NCI-H187 (cell line): ENCODE measurements around the gene CCDC102A.

ENCODE experiments used
- DNase-seq, 2 experiments: peaks; one replicate each; lab custom pipeline; 2025; lab: John Stamatoyannopoulos, UW

CCDC102A gene

GRCh38 chr16:57479205-57479975, 57.0 kb downstream of the CCDC102A start:
- peak; percentile 7 to 60 for DNase-seq

- DNase-seq: no peak
These were observed 57.8 kb downstream of the CCDC102A start for GRCh38 chr16:57478396-57479204.

- peak in 1 of 2 experiments; percentile 29 for DNase-seq
These were observed 58.7 kb downstream of the CCDC102A start for GRCh38 chr16:57477531-57478202.

GRCh38 chr16:57476546-57477410, 59.6 kb downstream of the CCDC102A start:
- DNase-seq: no peak

GRCh38 chr16:57475711-57476339, 60.5 kb downstream of the CCDC102A start:
- no peak for DNase-seq

- DNase-seq: no peak
These were observed 61.4 kb downstream of the CCDC102A start for GRCh38 chr16:57474671-57475661.

- no peak for DNase-seq
These were observed 62.5 kb downstream of the CCDC102A start for GRCh38 chr16:57473906-57474305.

- DNase-seq: no peak
These were observed 63.1 kb downstream of the CCDC102A start for GRCh38 chr16:57473176-57473840.

GRCh38 chr16:57472665-57473060, 63.7 kb downstream of the CCDC102A start:
- no peak for DNase-seq

- DNase-seq: no peak
These were observed 64.3 kb downstream of the CCDC102A start for GRCh38 chr16:57471852-57472664.

- no peak for DNase-seq
These were observed 65.2 kb downstream of the CCDC102A start for GRCh38 chr16:57471209-57471608.

- DNase-seq: no peak
These were observed 65.7 kb downstream of the CCDC102A start for GRCh38 chr16:57470711-57471110.

GRCh38 chr16:57469917-57470470, 66.4 kb downstream of the CCDC102A start:
- DNase-seq: no peak

- no peak for DNase-seq
These were observed 67.3 kb downstream of the CCDC102A start for GRCh38 chr16:57469046-57469445.

- DNase-seq: no peak
These were observed 68.0 kb downstream of the CCDC102A start for GRCh38 chr16:57468346-57468745.

GRCh38 chr16:57464523-57464922, 71.8 kb downstream of the CCDC102A start:
- DNase-seq: no peak

- DNase-seq: no peak
These were observed 73.4 kb downstream of the CCDC102A start for GRCh38 chr16:57462978-57463362.
